GM12878 (cell line): ENCODE results near the gene ADCY6. TPM values are rescaled to one million over a fixed set of nuclear protein-coding genes. Genes with fewer than 3 reads are reported as not detected.

ENCODE experiments used
- CHD4 ChIP-seq: fragments of 200-600 bp; sonication (generic); IDR thresholded peaks from 2 replicates; pipeline ENCODE4 v1.6.1; 2016; ENCODE audit warnings: mild to moderate bottlenecking
- FOS ChIP-seq: IDR thresholded peaks from 3 replicates; pipeline ENCODE4 v1.6.1; 2011; ENCODE audit warnings: borderline replicate concordance; ENCODE audit not compliant: insufficient read length; ENCODE audit errors: extremely low read depth
- NFXL1 ChIP-seq: fragments of 450-650 bp; IDR thresholded peaks from 2 replicates; pipeline ENCODE4 v1.6.1; 2017; ENCODE audit warnings: antibody characterized with exemption, mild to moderate bottlenecking, borderline replicate concordance
- NR2F1 ChIP-seq: fragments of 450-650 bp; conservative IDR thresholded peaks from 2 replicates; pipeline ENCODE4 v1.6.1; 2017; ENCODE audit warnings: mild to moderate bottlenecking
- RUNX3 ChIP-seq: IDR thresholded peaks from 2 replicates; pipeline ENCODE4 v1.6.1; 2012; ENCODE audit warnings: low read length, inconsistent platforms
- SUPT20H ChIP-seq: IDR thresholded peaks from 2 replicates; pipeline ENCODE4 v1.6.1; 2011; ENCODE audit warnings: low read depth, mild to moderate bottlenecking, low read length, moderate library complexity, borderline replicate concordance; ENCODE audit not compliant: control insufficient read depth
- TARDBP ChIP-seq: IDR thresholded peaks from 2 replicates; pipeline ENCODE4 v1.6.1; 2016; ENCODE audit warnings: borderline replicate concordance
- TCF7 ChIP-seq: IDR thresholded peaks from 2 replicates; pipeline ENCODE4 v1.6.1; 2014; ENCODE audit warnings: antibody characterized with exemption, borderline replicate concordance
- YBX1 ChIP-seq: fragments of 450-650 bp; IDR thresholded peaks from 2 replicates; pipeline ENCODE4 v1.6.1; 2016; ENCODE audit warnings: antibody characterized with exemption
- polyA plus RNA-seq, 11 experiments: library from polyadenylated mRNA; depleted of rRNA in 4 of 11; unstranded in 6 of 11; stranded (reverse) in 5 of 11; fragments of >200 nt; fragmentation: Nextera tagmentation in 4 of 11; fragmentation: Illumina TruSeq in 1 of 11; extraction: Ambion mirVana in 4 of 11; extraction: Trizol in 1 of 11; gene quantifications; 1 replicate in 1 of 11; 2 replicates in 10 of 11; pipeline versions ENCODE4 v1.2.1 to v1.2.3, GENCODE V29; 2011 to 2016; ENCODE audit warnings: inconsistent platforms in 2 of 11, missing spikeins in 2 of 11, low read depth in 1 of 11
- total RNA-seq, 4 experiments: library from RNA; depleted of rRNA in 3 of 4; stranded (reverse); fragments of >200 nt in 3 of 4; fragmentation: Illumina TruSeq in 1 of 4; extraction: Trizol in 1 of 4; gene quantifications; 2 replicates each; pipeline versions ENCODE4 v1.2.1 to v1.2.3, GENCODE V29; 2013 to 2021
- TF ChIP-seq, protein P1 (sequence below): fragments of 450-650 bp; IDR thresholded peaks from 2 replicates; pipeline ENCODE4 v1.6.1; 2016; ENCODE audit warnings: mild to moderate bottlenecking
- TF ChIP-seq, protein P2 (sequence below): IDR thresholded peaks from 2 replicates; pipeline ENCODE4 v1.6.1; 2012; ENCODE audit warnings: improper control_type of control experiment, low read depth, low read length; ENCODE audit not compliant: insufficient replicate concordance
- TF ChIP-seq, protein P3 (sequence below): fragments of 150-350 bp; IDR thresholded peaks from 2 replicates; pipeline ENCODE4 v1.6.1; 2016; ENCODE audit warnings: low read depth, low read length
- TF ChIP-seq, protein P4 (sequence below): fragments of 450-650 bp; IDR thresholded peaks from 2 replicates; pipeline ENCODE4 v1.6.1; 2017; ENCODE audit warnings: mild to moderate bottlenecking, low read depth, inconsistent platforms; ENCODE audit not compliant: poor library complexity, severe bottlenecking
- TF ChIP-seq, protein P5 (sequence below): fragments of 150-350 bp; IDR thresholded peaks from 2 replicates; pipeline ENCODE4 v1.6.1; 2014; ENCODE audit warnings: mild to moderate bottlenecking, low read depth, low read length
- TF ChIP-seq, protein P6 (sequence below): IDR thresholded peaks from 2 replicates; pipeline ENCODE4 v1.6.1; 2012; ENCODE audit warnings: low read depth, low read length, improper control_type of control experiment

Gene ADCY6
- total and polyA plus RNA-seq, 10 of the 15 experiments (the other 5 are each of a cell fraction or from before 2014, with no cell fraction given), result 0.03 to 2.0 (median 0.14) TPM; not detected in 1

DNA sequence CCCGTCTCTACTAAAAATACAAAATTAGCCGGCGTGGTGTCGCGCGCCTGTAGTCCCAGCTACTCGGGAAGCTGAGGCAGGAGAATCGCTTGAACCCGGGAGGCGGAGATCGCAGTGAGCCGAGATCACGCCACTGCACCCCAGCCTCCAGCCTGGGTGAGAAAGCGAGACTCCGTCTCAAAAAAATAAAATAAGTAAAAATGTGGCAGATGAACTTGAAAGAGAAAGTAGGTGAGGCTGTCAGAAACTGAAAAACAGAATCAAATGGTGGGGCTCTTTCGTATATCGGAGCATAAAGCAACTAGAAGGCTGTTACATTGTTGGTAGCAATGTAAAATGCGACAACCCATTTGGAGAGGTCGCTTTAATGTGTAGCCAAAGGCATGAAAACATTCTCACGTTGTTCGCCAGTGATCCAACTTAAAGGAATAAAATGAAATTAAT is 71.6 kb downstream of the ADCY6 start (continued):
- TF ChIP-seq, protein P1, sequence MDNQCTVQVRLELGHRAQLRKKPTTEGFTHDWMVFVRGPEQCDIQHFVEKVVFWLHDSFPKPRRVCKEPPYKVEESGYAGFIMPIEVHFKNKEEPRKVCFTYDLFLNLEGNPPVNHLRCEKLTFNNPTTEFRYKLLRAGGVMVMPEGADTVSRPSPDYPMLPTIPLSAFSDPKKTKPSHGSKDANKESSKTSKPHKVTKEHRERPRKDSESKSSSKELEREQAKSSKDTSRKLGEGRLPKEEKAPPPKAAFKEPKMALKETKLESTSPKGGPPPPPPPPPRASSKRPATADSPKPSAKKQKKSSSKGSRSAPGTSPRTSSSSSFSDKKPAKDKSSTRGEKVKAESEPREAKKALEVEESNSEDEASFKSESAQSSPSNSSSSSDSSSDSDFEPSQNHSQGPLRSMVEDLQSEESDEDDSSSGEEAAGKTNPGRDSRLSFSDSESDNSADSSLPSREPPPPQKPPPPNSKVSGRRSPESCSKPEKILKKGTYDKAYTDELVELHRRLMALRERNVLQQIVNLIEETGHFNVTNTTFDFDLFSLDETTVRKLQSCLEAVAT, result no peak
- TF ChIP-seq NFXL1 (no peak), RUNX3 (no peak), TCF7 (no peak), TARDBP (no peak), SUPT20H (no peak), NR2F1 (0 out of 2 replicates have a peak, but pooled peaks have one; percentile 17), FOS (no peak), CHD4 (no peak), YBX1 (no peak)
- TF ChIP-seq, protein P2, sequence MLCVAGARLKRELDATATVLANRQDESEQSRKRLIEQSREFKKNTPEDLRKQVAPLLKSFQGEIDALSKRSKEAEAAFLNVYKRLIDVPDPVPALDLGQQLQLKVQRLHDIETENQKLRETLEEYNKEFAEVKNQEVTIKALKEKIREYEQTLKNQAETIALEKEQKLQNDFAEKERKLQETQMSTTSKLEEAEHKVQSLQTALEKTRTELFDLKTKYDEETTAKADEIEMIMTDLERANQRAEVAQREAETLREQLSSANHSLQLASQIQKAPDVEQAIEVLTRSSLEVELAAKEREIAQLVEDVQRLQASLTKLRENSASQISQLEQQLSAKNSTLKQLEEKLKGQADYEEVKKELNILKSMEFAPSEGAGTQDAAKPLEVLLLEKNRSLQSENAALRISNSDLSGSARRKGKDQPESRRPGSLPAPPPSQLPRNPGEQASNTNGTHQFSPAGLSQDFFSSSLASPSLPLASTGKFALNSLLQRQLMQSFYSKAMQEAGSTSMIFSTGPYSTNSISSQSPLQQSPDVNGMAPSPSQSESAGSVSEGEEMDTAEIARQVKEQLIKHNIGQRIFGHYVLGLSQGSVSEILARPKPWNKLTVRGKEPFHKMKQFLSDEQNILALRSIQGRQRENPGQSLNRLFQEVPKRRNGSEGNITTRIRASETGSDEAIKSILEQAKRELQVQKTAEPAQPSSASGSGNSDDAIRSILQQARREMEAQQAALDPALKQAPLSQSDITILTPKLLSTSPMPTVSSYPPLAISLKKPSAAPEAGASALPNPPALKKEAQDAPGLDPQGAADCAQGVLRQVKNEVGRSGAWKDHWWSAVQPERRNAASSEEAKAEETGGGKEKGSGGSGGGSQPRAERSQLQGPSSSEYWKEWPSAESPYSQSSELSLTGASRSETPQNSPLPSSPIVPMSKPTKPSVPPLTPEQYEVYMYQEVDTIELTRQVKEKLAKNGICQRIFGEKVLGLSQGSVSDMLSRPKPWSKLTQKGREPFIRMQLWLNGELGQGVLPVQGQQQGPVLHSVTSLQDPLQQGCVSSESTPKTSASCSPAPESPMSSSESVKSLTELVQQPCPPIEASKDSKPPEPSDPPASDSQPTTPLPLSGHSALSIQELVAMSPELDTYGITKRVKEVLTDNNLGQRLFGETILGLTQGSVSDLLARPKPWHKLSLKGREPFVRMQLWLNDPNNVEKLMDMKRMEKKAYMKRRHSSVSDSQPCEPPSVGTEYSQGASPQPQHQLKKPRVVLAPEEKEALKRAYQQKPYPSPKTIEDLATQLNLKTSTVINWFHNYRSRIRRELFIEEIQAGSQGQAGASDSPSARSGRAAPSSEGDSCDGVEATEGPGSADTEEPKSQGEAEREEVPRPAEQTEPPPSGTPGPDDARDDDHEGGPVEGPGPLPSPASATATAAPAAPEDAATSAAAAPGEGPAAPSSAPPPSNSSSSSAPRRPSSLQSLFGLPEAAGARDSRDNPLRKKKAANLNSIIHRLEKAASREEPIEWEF, result no peak
- TF ChIP-seq, protein P3, sequence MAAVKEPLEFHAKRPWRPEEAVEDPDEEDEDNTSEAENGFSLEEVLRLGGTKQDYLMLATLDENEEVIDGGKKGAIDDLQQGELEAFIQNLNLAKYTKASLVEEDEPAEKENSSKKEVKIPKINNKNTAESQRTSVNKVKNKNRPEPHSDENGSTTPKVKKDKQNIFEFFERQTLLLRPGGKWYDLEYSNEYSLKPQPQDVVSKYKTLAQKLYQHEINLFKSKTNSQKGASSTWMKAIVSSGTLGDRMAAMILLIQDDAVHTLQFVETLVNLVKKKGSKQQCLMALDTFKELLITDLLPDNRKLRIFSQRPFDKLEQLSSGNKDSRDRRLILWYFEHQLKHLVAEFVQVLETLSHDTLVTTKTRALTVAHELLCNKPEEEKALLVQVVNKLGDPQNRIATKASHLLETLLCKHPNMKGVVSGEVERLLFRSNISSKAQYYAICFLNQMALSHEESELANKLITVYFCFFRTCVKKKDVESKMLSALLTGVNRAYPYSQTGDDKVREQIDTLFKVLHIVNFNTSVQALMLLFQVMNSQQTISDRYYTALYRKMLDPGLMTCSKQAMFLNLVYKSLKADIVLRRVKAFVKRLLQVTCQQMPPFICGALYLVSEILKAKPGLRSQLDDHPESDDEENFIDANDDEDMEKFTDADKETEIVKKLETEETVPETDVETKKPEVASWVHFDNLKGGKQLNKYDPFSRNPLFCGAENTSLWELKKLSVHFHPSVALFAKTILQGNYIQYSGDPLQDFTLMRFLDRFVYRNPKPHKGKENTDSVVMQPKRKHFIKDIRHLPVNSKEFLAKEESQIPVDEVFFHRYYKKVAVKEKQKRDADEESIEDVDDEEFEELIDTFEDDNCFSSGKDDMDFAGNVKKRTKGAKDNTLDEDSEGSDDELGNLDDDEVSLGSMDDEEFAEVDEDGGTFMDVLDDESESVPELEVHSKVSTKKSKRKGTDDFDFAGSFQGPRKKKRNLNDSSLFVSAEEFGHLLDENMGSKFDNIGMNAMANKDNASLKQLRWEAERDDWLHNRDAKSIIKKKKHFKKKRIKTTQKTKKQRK, result no peak
- TF ChIP-seq, protein P4, sequence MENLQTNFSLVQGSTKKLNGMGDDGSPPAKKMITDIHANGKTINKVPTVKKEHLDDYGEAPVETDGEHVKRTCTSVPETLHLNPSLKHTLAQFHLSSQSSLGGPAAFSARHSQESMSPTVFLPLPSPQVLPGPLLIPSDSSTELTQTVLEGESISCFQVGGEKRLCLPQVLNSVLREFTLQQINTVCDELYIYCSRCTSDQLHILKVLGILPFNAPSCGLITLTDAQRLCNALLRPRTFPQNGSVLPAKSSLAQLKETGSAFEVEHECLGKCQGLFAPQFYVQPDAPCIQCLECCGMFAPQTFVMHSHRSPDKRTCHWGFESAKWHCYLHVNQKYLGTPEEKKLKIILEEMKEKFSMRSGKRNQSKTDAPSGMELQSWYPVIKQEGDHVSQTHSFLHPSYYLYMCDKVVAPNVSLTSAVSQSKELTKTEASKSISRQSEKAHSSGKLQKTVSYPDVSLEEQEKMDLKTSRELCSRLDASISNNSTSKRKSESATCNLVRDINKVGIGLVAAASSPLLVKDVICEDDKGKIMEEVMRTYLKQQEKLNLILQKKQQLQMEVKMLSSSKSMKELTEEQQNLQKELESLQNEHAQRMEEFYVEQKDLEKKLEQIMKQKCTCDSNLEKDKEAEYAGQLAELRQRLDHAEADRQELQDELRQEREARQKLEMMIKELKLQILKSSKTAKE, result peak; percentile 9
- TF ChIP-seq, protein P5, sequence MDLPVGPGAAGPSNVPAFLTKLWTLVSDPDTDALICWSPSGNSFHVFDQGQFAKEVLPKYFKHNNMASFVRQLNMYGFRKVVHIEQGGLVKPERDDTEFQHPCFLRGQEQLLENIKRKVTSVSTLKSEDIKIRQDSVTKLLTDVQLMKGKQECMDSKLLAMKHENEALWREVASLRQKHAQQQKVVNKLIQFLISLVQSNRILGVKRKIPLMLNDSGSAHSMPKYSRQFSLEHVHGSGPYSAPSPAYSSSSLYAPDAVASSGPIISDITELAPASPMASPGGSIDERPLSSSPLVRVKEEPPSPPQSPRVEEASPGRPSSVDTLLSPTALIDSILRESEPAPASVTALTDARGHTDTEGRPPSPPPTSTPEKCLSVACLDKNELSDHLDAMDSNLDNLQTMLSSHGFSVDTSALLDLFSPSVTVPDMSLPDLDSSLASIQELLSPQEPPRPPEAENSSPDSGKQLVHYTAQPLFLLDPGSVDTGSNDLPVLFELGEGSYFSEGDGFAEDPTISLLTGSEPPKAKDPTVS, result no peak
- TF ChIP-seq, protein P6, sequence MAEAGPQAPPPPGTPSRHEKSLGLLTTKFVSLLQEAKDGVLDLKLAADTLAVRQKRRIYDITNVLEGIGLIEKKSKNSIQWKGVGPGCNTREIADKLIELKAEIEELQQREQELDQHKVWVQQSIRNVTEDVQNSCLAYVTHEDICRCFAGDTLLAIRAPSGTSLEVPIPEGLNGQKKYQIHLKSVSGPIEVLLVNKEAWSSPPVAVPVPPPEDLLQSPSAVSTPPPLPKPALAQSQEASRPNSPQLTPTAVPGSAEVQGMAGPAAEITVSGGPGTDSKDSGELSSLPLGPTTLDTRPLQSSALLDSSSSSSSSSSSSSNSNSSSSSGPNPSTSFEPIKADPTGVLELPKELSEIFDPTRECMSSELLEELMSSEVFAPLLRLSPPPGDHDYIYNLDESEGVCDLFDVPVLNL, result no peak
